HepG2 (cell line): ENCODE data around the gene GPA33.

Experiments
- CSRNP1 ChIP-seq: sonication (generic); formaldehyde crosslinking; IDR thresholded peaks from 2 replicates; pipeline ENCODE4 v1.8.1; 2023; ENCODE audit warnings: mild to moderate bottlenecking, missing genetic modification reagents
- EZH2 ChIP-seq: conservative IDR thresholded peaks from 2 replicates; pipeline ENCODE4 v1.6.1; 2012; ENCODE audit warnings: mild to moderate bottlenecking, low read depth, low read length, moderate library complexity
- FOSL1 ChIP-seq: sonication (generic); formaldehyde crosslinking; IDR thresholded peaks from 2 replicates; pipeline ENCODE4 v1.9.0; 2021; ENCODE audit warnings: missing genetic modification reagents, borderline replicate concordance
- HMGXB4 ChIP-seq, 2 experiments: sonication (generic) in 1 of 2; formaldehyde crosslinking in 1 of 2; IDR thresholded peaks; 2 replicates each; pipeline versions ENCODE4 v1.4.0 to v1.6.1; 2018 to 2020; ENCODE audit warnings: missing genetic modification reagents in 2 of 2, borderline replicate concordance in 1 of 2, low read depth in 1 of 2, mild to moderate bottlenecking in 1 of 2, missing biosample characterization in 1 of 2
- MIER3 ChIP-seq: IDR thresholded peaks from 2 replicates; pipeline ENCODE4 v1.6.1; 2016; ENCODE audit warnings: missing compliant biosample characterization, borderline replicate concordance
- POLR2A ChIP-seq, 2 experiments: IDR thresholded peaks; 2 replicates each; pipeline ENCODE4 v1.6.1; 2011; ENCODE audit warnings: low read depth in 2 of 2, low read length in 2 of 2, mild to moderate bottlenecking in 1 of 2, moderate library complexity in 1 of 2; ENCODE audit not compliant: insufficient read depth in 1 of 2
- POLR2AphosphoS5 ChIP-seq: IDR thresholded peaks from 2 replicates; pipeline ENCODE4 v1.6.1; 2012; ENCODE audit warnings: low read depth, low read length
- PRDM15 ChIP-seq: sonication (generic); formaldehyde crosslinking; IDR thresholded peaks from 2 replicates; pipeline ENCODE4 v1.4.0; 2020; ENCODE audit warnings: missing genetic modification reagents
- RXRA ChIP-seq: sonication (generic); formaldehyde crosslinking; IDR thresholded peaks from 2 replicates; pipeline ENCODE4 v1.5.1; 2020; ENCODE audit warnings: missing genetic modification reagents
- THAP8 ChIP-seq: sonication (generic); formaldehyde crosslinking; IDR thresholded peaks from 2 replicates; pipeline ENCODE4 v1.5.1; 2020; ENCODE audit warnings: missing genetic modification reagents, mild to moderate bottlenecking, borderline replicate concordance
- ZKSCAN5 ChIP-seq: sonication (generic); formaldehyde crosslinking; IDR thresholded peaks from 2 replicates; pipeline ENCODE4 v1.5.1; 2020; ENCODE audit warnings: mild to moderate bottlenecking, missing genetic modification reagents
- ZNF20 ChIP-seq: sonication (generic); formaldehyde crosslinking; IDR thresholded peaks from 2 replicates; pipeline ENCODE4 v1.4.0; 2020; ENCODE audit warnings: mild to moderate bottlenecking, moderate library complexity, missing genetic modification reagents
- ZNF546 ChIP-seq: sonication (generic); formaldehyde crosslinking; conservative IDR thresholded peaks from 2 replicates; pipeline ENCODE4 v1.8.1; 2023; ENCODE audit warnings: mild to moderate bottlenecking, missing genetic modification reagents
- ZSCAN5A ChIP-seq: sonication (generic); formaldehyde crosslinking; IDR thresholded peaks from 2 replicates; pipeline ENCODE4 v1.8.0; 2022; ENCODE audit warnings: mild to moderate bottlenecking, missing genetic modification reagents, borderline replicate concordance

GRCh38 chr1:167065471-167065870 is 24.7 kb downstream of the GPA33 start:
- no peak for TF ChIP-seq POLR2A (IDR thresholded peaks at IDR 0.05; ENCODE audit: insufficient read depth in 1 of 2, low read depth in 2 of 2, low read length in 2 of 2)
- no peak for TF ChIP-seq PRDM15
- no peak for TF ChIP-seq HMGXB4 (CRISPR knock-in tag; IDR thresholded peaks at IDR 0.05; ENCODE audit: borderline replicate concordance in 1 of 2, low read depth in 1 of 2)
- TF ChIP-seq ZSCAN5A (CRISPR knock-in tag), result no peak
- no peak for TF ChIP-seq MIER3 (CRISPR knock-in tag)
- TF ChIP-seq ZNF20 (CRISPR knock-in tag), result no peak
- TF ChIP-seq EZH2, result no peak
- no peak for TF ChIP-seq FOSL1 (CRISPR knock-in tag)
- no peak for TF ChIP-seq RXRA (CRISPR knock-in tag)
- no peak for TF ChIP-seq THAP8
- TF ChIP-seq POLR2AphosphoS5, result no peak
- no peak for TF ChIP-seq ZKSCAN5 (CRISPR knock-in tag)
- TF ChIP-seq ZNF546 (CRISPR knock-in tag), result no peak
- TF ChIP-seq CSRNP1, result no peak
